Liver (tissue), 9 donors: ENCODE data around the gene NFIB. TPM values are rescaled to one million over a fixed set of nuclear protein-coding genes. Genes with fewer than 3 reads are reported as not detected.

ENCODE experiments used
- DNase-seq: peaks from one replicate; pipeline ENCODE4 v3.0.0-alpha.2; 2017; ENCODE audit warnings: low spot score
- H3K27ac ChIP-seq, 2 donors: one replicate each; pipeline ENCODE4 v1.7.0; 2013; ENCODE audit warnings: inconsistent platforms in 2 of 2, low read length in 2 of 2, control low read depth in 1 of 2, low read depth in 1 of 2, mild to moderate bottlenecking in 1 of 2
- H3K27me3 ChIP-seq, 4 donors: one replicate each; pipeline versions ENCODE4 v1.6.1 to v1.7.0; 2013; ENCODE audit warnings: low read length in 3 of 4, inconsistent platforms in 1 of 4, mild to moderate bottlenecking in 1 of 4, moderate library complexity in 1 of 4; ENCODE audit not compliant: control insufficient read depth in 4 of 4, insufficient read depth in 4 of 4
- H3K36me3 ChIP-seq, 4 donors: one replicate each; pipeline versions ENCODE4 v1.6.1 to v1.7.0; 2013; ENCODE audit warnings: low read length in 3 of 4, mild to moderate bottlenecking in 3 of 4, low read depth in 1 of 4, moderate library complexity in 1 of 4; ENCODE audit not compliant: control insufficient read depth in 4 of 4, insufficient read depth in 3 of 4
- H3K4me1 ChIP-seq, 4 donors: one replicate each; pipeline versions ENCODE4 v1.6.1 to v1.7.0; 2013; ENCODE audit warnings: low read length in 3 of 4, mild to moderate bottlenecking in 3 of 4, moderate library complexity in 1 of 4; ENCODE audit not compliant: control insufficient read depth in 4 of 4, insufficient read depth in 4 of 4
- H3K4me3 ChIP-seq, 3 donors: one replicate each; pipeline versions ENCODE4 v1.6.1 to v1.7.0; 2013; ENCODE audit warnings: low read length in 3 of 3, control low read depth in 1 of 3, low read depth in 1 of 3, mild to moderate bottlenecking in 1 of 3
- H3K9ac ChIP-seq, 2 donors: one replicate each; pipeline ENCODE4 v1.7.0; 2013; ENCODE audit warnings: low read length in 2 of 2, mild to moderate bottlenecking in 2 of 2, moderate library complexity in 2 of 2, control low read depth in 1 of 2, low read depth in 1 of 2
- H3K9me3 ChIP-seq, 4 donors: one replicate each; pipeline versions ENCODE4 v1.6.1 to v1.7.0; 2013; ENCODE audit warnings: low read length in 3 of 4; ENCODE audit not compliant: control insufficient read depth in 4 of 4
- EGR1 ChIP-seq, 2 donors: IDR thresholded peaks; 2 replicates each; pipeline ENCODE4 v1.6.1; 2016 to 2018; ENCODE audit warnings: antibody characterized with exemption in 2 of 2, low read depth in 2 of 2
- FOXA1 ChIP-seq: IDR thresholded peaks from 2 replicates; pipeline ENCODE4 v1.6.1; 2016; ENCODE audit warnings: antibody characterized with exemption
- FOXA2 ChIP-seq: IDR thresholded peaks from 2 replicates; pipeline ENCODE4 v1.6.1; 2016; ENCODE audit warnings: antibody characterized with exemption
- HNF4G ChIP-seq: IDR thresholded peaks from 2 replicates; pipeline ENCODE4 v1.6.1; 2016; ENCODE audit warnings: antibody characterized with exemption
- JUND ChIP-seq, 2 donors: IDR thresholded peaks; 2 replicates each; pipeline ENCODE4 v1.6.1; 2016; ENCODE audit warnings: antibody characterized with exemption in 2 of 2
- NR2F2 ChIP-seq: IDR thresholded peaks from 2 replicates; pipeline ENCODE4 v1.6.1; 2016; ENCODE audit warnings: antibody characterized with exemption
- RAD21 ChIP-seq, 2 donors: IDR thresholded peaks; 2 replicates each; pipeline ENCODE4 v1.6.1; 2016; ENCODE audit warnings: antibody characterized with exemption in 2 of 2, mild to moderate bottlenecking in 2 of 2
- RXRA ChIP-seq, 2 donors: IDR thresholded peaks; 2 replicates each; pipeline ENCODE4 v1.6.1; 2017 to 2018; ENCODE audit warnings: antibody characterized with exemption in 2 of 2, mild to moderate bottlenecking in 1 of 2
- SP1 ChIP-seq: IDR thresholded peaks from 2 replicates; pipeline ENCODE4 v1.6.1; 2018; ENCODE audit warnings: antibody characterized with exemption, mild to moderate bottlenecking
- YY1 ChIP-seq: IDR thresholded peaks from 2 replicates; pipeline ENCODE4 v1.6.1; 2016; ENCODE audit warnings: antibody characterized with exemption, mild to moderate bottlenecking
- WGBS: extraction: QIAGEN DNeasy Blood & Tissue Kit; methylation state at CpG from one replicate; pipeline ENCODE4 v1.1.7; 2013; 5-methylcytosine and 5-hydroxymethylcytosine counted together
- polyA plus RNA-seq, 2 donors: library from polyadenylated mRNA; stranded (reverse) in 1 of 2; unstranded in 1 of 2; fragments of 200-250 nt in 1 of 2; fragments of >200 nt in 1 of 2; fragmentation: Nextera tagmentation in 1 of 2; extraction: Ambion mirVana in 1 of 2; gene quantifications; one replicate each; pipeline versions ENCODE4 v1.2.1 to v1.2.3, GENCODE V29; 2013 to 2015
- total RNA-seq, 2 donors: library from RNA; depleted of rRNA; stranded (reverse); fragments of >200 nt; gene quantifications; one replicate each; pipeline ENCODE4 v1.2.3, GENCODE V29; 2014
- TF ChIP-seq, protein P1 (sequence below): IDR thresholded peaks from 2 replicates; pipeline ENCODE4 v1.6.1; 2016; ENCODE audit warnings: antibody characterized with exemption
- TF ChIP-seq, protein P2 (sequence below): IDR thresholded peaks from 2 replicates; pipeline ENCODE4 v1.6.1; 2016; ENCODE audit warnings: antibody characterized with exemption
- donor health status: healthy.
- donor health status: healthy.
- donor health status: healthy.
- donor health status: healthy.
- donor health status: healthy.

Gene NFIB
- total and polyA plus RNA-seq, 4 donors: 3.2 to 23.2 (median 8.0) TPM

DNA sequence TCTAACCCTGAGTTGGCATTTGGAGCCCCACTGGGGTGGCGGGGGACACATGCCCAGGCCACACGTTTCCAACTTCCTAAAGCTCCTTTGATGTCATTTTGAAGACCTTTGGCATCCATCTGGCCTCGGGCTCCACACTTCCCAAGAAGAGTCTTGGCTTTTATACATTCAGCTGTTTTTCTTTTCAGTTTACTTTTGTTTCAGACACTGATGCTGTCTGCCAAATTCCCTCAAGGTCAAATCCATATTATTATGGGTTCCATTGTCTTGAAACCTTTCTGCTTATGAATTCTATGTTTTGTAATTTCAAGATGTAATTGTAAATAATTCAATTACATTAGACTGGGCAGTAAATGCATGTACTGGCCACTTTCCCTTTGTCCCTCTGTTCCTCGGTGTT, 23.7 kb upstream of the NFIB start:
- H3K27ac ChIP-seq: no peak overlapping the region
- no peak overlapping the region for H3K4me3 ChIP-seq
- TF ChIP-seq, protein P1, sequence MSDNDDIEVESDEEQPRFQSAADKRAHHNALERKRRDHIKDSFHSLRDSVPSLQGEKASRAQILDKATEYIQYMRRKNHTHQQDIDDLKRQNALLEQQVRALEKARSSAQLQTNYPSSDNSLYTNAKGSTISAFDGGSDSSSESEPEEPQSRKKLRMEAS: no peak
- TF ChIP-seq YY1: no peak
- TF ChIP-seq JUND (IDR thresholded peaks at IDR 0.05): no peak
- TF ChIP-seq RXRA (IDR thresholded peaks at IDR 0.05): no peak
- TF ChIP-seq RAD21 (IDR thresholded peaks at IDR 0.05): no peak
- no peak for TF ChIP-seq NR2F2
- TF ChIP-seq SP1: no peak
- TF ChIP-seq, protein P2, sequence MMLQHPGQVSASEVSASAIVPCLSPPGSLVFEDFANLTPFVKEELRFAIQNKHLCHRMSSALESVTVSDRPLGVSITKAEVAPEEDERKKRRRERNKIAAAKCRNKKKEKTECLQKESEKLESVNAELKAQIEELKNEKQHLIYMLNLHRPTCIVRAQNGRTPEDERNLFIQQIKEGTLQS: no peak
- TF ChIP-seq EGR1 (IDR thresholded peaks at IDR 0.05; ENCODE audit: low read depth in 2 of 2): no peak
- no peaks in the 10 kb centered on the region for H3K9me3 ChIP-seq
- DNase-seq: no peak
- no peak overlapping the region for H3K9ac ChIP-seq
- 75% methylated on average over 4 of the region's 4 CpGs for WGBS
- no peaks in the 10 kb centered on the region for H3K4me1 ChIP-seq
- peaks cover 0 to 6% (median 4%) of the 10 kb centered on the region in 4 donors for H3K27me3 ChIP-seq
- no peaks in the 10 kb centered on the region for H3K36me3 ChIP-seq

DNA sequence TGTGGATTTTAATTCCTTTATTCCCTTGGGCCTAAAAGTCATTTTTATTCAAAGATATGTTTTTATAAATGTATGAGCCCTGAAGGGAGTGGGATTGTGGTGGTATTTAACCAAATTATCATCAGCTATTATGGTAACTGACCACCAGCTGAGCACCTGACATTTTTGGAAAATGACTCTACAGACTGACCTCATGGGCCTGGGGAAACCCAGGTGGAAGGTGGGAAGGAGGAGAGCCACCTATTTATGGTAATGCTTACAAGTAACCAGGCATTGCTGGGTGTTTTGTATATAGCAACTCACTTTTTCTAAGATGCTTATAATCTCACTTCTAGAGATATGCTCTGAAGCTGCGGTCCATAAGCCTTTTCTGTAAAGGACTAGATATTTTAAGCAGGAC, 22.3 kb upstream of the NFIB start:
- H3K4me1 ChIP-seq: no peaks in the 10 kb centered on the region
- H3K36me3 ChIP-seq: no peaks in the 10 kb centered on the region
- no peak overlapping the region for H3K4me3 ChIP-seq
- 96% methylated on average over 1 of the region's 1 CpG for WGBS
- no peaks in the 10 kb centered on the region for H3K9me3 ChIP-seq
- H3K27ac ChIP-seq: no peak overlapping the region
- no peaks in the 10 kb centered on the region for H3K27me3 ChIP-seq
- DNase-seq: no peak
- no peak overlapping the region for H3K9ac ChIP-seq
- no peak for TF ChIP-seq RXRA (IDR thresholded peaks at IDR 0.05)

DNA sequence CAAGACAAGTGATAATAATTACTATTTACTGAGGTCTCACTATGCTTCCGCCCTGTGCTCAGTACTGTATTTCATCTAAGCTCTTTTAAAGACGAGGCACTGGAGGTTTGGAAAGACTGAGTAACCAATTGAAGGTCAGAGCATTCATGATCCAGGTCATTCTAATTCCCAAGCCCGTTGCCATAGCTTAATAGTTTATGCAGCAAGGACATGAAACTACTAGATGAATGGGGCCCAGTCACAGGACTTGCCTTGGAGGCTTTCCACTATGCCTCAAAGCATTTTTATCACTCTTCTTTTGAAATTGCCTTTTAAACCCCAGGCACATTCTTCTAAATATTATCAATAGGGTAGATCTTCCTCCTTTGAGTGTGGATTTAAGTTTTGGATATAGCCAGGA, 17.2 kb upstream of the NFIB start:
- Histone ChIP-seq H3K9me3 (no peaks in the 10 kb centered on the region), H3K27me3 (no peaks in the 10 kb centered on the region), H3K4me1 (no peaks in the 10 kb centered on the region), H3K4me3 (no peak overlapping the region), H3K9ac (no peak overlapping the region), H3K27ac (no peak overlapping the region), H3K36me3 (no peaks in the 10 kb centered on the region)
- WGBS: 88% methylated on average over 3 of the region's 3 CpGs
- TF ChIP-seq HNF4G (no peak), FOXA2 (no peak)
- DNase-seq: no peak

DNA sequence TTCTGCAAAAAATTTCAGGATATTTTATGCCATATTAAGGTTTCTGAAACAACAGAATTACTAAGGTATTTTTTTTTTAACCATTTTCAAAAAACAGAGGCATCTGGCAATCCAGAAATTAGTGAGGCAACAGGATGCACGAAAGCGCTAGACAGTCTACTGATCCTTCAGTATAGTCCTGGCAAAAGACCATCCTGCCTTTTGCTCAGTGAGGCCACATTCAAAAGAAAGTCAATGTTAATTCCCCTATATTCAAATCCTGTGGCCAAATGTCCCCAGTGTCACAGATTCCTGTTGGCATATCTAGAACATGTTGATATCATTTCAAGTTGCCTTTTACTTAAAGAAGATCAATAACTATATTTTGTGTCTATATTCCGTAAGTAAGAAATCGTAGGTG, 13.1 kb upstream of the NFIB start:
- no peak overlapping the region for H3K9ac ChIP-seq

More for the DNA sequence above, 13.1 kb upstream of the NFIB start:
- Histone ChIP-seq H3K36me3 (no peaks in the 10 kb centered on the region), H3K9me3 (no peaks in the 10 kb centered on the region), H3K27ac (no peak overlapping the region), H3K4me1 (peaks cover 0 to 6% (median 1%) of the 10 kb centered on the region in 4 donors), H3K4me3 (no peak overlapping the region), H3K27me3 (no peaks in the 10 kb centered on the region)
- no peak for DNase-seq
- TF ChIP-seq FOXA2: no peak
- no peak for TF ChIP-seq FOXA1
- 94% methylated on average over 4 of the region's 4 CpGs for WGBS
